Measurements from ENCODE around the gene COL1A2. TPM values are rescaled to one million over a fixed set of nuclear protein-coding genes. Genes with fewer than 3 reads are reported as not detected.

The COL1A2 gene
- total RNA-seq, 1 donor from 2014 or later = 28.0 TPM

- Histone ChIP-seq H3K9me3 (ENCODE audit: low read depth) (no peaks in the 10 kb centered on the region), H3K27ac (no peak overlapping the region), H3K4me1 (peaks cover 3% of the 10 kb centered on the region), H3K79me2 (ENCODE audit: low read depth) (no peaks in the 10 kb centered on the region), H4K20me1 (ENCODE audit: low read depth) (no peaks in the 10 kb centered on the region), H3K9ac (no peak overlapping the region), H3K4me3 (no peak overlapping the region), H2AFZ (replicated peaks) (no peak overlapping the region), H3K36me3 (no peaks in the 10 kb centered on the region), H3K27me3 (no peaks in the 10 kb centered on the region), H3F3A (ENCODE audit: low read depth) (no peaks in the 10 kb centered on the region), H3K4me2 (no peak overlapping the region)
- DNase-seq (ENCODE audit: low spot score) = no peak
- no peak overlapping the region for H3K4me3 Mint-ChIP-seq
- peaks cover 25% of the 10 kb centered on the region for H3K4me1 Mint-ChIP-seq
- H3K36me3 Mint-ChIP-seq = no peaks in the 10 kb centered on the region
- H3K27ac Mint-ChIP-seq = no peak overlapping the region
- TF ChIP-seq EZH2 (IDR thresholded peaks at IDR 0.05) = no peak
- TF ChIP-seq EZH2phosphoT487 (IDR thresholded peaks at IDR 0.05) = no peak
- no peak for TF ChIP-seq CTCF (IDR thresholded peaks at IDR 0.05)
- H3K27me3 Mint-ChIP-seq (ENCODE audit: insufficient read depth, low read depth) = peaks cover 4% of the 10 kb centered on the region
- H3K9me3 Mint-ChIP-seq = no peaks in the 10 kb centered on the region
Observed at GRCh38 chr7:94350734-94351133, 44.0 kb upstream of the COL1A2 start.

GRCh38 chr7:94351703-94352102, 43.0 kb upstream of the COL1A2 start:
- no peak overlapping the region for H3K27ac Mint-ChIP-seq
- Histone ChIP-seq H3K4me3 (no peak overlapping the region), H3F3A (ENCODE audit: low read depth) (no peaks in the 10 kb centered on the region), H3K27me3 (no peaks in the 10 kb centered on the region), H2AFZ (replicated peaks) (no peak overlapping the region), H3K9ac (no peak overlapping the region), H3K9me3 (ENCODE audit: low read depth) (no peaks in the 10 kb centered on the region), H4K20me1 (ENCODE audit: low read depth) (no peaks in the 10 kb centered on the region), H3K4me1 (peaks cover 3% of the 10 kb centered on the region), H3K27ac (no peak overlapping the region), H3K79me2 (ENCODE audit: low read depth) (no peaks in the 10 kb centered on the region), H3K36me3 (no peaks in the 10 kb centered on the region), H3K4me2 (no peak overlapping the region)
- no peaks in the 10 kb centered on the region for H3K36me3 Mint-ChIP-seq
- H3K4me1 Mint-ChIP-seq = peaks cover 15% of the 10 kb centered on the region
- DNase-seq (ENCODE audit: low spot score) = no peak
- no peaks in the 10 kb centered on the region for H3K9me3 Mint-ChIP-seq
- TF ChIP-seq EZH2phosphoT487 (IDR thresholded peaks at IDR 0.05) (no peak), CTCF (IDR thresholded peaks at IDR 0.05) (no peak), EZH2 (IDR thresholded peaks at IDR 0.05) (no peak)
- H3K27me3 Mint-ChIP-seq (ENCODE audit: insufficient read depth, low read depth) = peaks cover 4% of the 10 kb centered on the region
- no peak overlapping the region for H3K4me3 Mint-ChIP-seq

- Histone ChIP-seq H3K9me3 (ENCODE audit: low read depth) (no peaks in the 10 kb centered on the region), H3K4me2 (no peak overlapping the region), H4K20me1 (ENCODE audit: low read depth) (no peaks in the 10 kb centered on the region), H3K79me2 (ENCODE audit: low read depth) (no peaks in the 10 kb centered on the region), H2AFZ (replicated peaks) (no peak overlapping the region), H3K36me3 (no peaks in the 10 kb centered on the region), H3K27ac (no peak overlapping the region), H3K9ac (no peak overlapping the region), H3K4me1 (peaks cover 3% of the 10 kb centered on the region), H3F3A (ENCODE audit: low read depth) (no peaks in the 10 kb centered on the region), H3K4me3 (no peak overlapping the region), H3K27me3 (no peaks in the 10 kb centered on the region)
- H3K4me1 Mint-ChIP-seq = peaks cover 4% of the 10 kb centered on the region
- H3K36me3 Mint-ChIP-seq = no peaks in the 10 kb centered on the region
- no peak for DNase-seq (ENCODE audit: low spot score)
- no peaks in the 10 kb centered on the region for H3K9me3 Mint-ChIP-seq
- H3K27ac Mint-ChIP-seq = no peak overlapping the region
- peaks cover 4% of the 10 kb centered on the region for H3K27me3 Mint-ChIP-seq (ENCODE audit: insufficient read depth, low read depth)
- TF ChIP-seq CTCF (IDR thresholded peaks at IDR 0.05) = no peak
- no peak for TF ChIP-seq EZH2 (IDR thresholded peaks at IDR 0.05)
- no peak for TF ChIP-seq EZH2phosphoT487 (IDR thresholded peaks at IDR 0.05)
- H3K4me3 Mint-ChIP-seq = no peak overlapping the region
Observed at GRCh38 chr7:94352887-94353286, 41.8 kb upstream of the COL1A2 start.
